HG03571 (cell line): Measurements from ENCODE around the gene AVL9.
"Not testable (repeated sequence)": the region's sequence is repeated elsewhere in the genome, so short reads cannot be mapped to it uniquely, and the experiment has no call there.

Experiments
- ATAC-seq: cut with Tn5 transposase; IDR thresholded peaks from one replicate; pipeline ENCODE4 v1.9.1; 2021; ENCODE audit not compliant: unreplicated experiment

AVL9 gene

DNA sequence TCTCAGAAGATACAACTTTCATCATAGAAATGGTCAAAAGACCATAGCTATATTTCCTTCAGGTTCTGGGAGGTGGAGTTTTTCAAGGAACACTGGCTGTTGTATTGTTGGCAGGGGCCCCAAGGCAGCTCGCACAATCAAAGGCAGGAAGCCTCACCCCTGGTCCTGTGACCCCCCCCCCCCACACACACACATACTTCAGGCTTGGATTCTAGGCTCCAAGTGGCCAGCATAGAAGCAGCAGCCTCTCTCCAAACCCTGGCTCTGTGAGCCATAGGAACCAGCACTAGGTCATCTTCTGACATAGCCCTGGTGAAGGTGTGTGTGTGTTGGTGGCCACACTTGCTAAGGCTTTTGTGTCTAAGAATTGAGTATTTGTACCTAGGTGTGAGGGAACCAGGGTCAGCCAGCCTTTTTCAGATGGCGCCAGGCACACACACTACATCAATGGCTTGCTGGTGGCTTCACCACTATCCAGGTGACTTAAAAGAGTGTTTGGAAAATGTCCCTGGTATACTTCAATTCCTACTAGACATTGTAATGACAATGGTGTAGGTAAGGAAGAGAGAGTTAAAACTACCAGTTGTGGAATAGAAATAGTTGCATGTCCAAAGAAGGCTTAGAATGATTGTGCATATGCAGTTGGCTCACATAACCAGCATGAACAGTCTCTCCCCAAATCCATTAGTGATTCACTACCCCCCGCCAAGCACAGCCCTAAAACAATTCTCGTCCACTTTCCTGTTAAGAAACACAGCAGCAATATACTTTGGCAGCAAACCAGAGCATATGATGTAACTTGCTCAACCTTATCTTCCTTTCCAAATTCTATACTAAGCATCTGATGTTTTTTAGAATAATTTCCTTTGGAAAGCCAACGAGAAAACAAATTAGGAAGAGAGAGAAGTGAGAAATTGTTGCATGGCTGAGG is 91.3 kb downstream of the AVL9 start:
- no peak for ATAC-seq

DNA sequence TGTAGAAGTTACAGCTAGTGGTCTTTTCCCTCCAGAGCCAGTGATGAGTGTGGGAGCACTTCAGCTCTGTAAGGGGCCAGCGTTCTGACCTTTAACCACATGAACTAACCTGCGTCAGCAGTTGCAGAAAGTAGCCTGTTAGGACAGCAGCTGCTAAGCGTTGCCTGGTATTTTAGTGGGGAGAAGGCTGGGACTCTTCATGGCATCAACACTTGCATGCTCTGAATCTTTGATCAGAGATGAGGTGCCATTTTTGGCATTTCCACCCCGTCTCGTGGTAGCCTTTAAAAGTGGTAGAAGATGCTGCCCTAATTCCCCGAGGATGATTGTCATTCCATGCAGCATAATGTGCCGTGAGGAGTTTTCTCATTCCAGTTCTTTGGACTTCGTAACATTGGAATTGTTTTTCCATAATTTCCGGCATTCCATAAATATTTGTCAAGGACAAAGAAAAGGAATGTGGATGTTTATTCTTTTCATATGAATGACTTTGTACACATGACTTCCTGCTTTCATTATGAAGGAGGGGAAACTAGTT is 92.2 kb downstream of the AVL9 start:
- ATAC-seq: no peak

DNA sequence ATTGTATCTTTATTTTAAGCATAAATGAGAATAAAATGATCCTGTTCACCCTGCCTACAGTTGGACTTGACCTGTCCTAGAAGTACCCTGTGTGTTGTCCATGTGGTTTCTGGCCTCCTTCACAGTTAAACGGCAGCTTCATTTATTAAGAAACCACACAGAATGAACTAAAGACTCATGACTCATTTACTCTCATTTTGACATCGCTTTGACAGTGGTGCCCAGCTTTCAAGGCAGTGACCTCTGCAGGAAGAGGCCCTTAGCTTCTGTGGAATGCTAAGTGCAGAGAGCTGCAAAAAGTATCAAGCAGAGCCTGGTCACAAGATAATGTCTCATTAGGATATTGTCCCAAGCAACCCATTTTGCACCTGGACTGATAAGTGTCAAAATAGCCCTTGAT is 93.4 kb downstream of the AVL9 start:
- no peak for ATAC-seq

DNA sequence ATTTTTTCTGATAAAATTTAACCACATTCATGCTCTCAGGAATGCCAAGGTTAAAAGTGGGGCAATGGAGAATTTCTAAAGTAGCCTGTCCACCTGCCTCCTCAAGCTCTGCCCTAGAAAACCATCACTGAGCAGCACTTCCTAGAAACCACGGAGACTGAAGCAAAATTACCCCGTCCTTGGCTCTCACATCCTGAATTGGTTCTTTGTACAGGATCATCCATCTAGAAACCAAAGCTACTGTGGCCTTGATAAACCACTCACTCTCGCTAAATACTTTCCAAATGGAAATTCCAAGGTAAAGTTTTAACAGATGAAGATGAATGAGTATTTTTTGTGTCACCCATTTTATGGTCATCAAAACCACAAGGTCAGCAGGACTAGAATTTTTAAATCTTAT is 96.6 kb downstream of the AVL9 start:
- no peak for ATAC-seq

DNA sequence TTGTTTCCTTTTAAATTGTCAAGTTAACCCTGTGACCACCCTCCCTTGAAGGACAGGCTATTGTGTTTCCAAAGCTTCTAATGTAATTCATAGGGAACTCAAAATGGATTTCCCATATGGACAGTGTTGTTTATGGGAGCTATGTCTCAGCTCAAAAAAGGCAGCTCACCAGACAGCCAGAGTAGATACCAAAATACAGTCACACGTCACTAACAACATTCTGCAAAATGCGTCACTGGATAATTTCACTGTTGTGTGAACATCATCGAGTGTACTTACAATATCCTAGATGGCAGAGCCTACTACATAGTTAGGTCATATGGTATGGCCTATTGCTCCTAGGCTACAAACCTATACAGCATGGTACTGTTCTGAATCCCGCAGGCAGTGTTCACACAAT is 97.4 kb downstream of the AVL9 start:
- ATAC-seq: no peak

DNA sequence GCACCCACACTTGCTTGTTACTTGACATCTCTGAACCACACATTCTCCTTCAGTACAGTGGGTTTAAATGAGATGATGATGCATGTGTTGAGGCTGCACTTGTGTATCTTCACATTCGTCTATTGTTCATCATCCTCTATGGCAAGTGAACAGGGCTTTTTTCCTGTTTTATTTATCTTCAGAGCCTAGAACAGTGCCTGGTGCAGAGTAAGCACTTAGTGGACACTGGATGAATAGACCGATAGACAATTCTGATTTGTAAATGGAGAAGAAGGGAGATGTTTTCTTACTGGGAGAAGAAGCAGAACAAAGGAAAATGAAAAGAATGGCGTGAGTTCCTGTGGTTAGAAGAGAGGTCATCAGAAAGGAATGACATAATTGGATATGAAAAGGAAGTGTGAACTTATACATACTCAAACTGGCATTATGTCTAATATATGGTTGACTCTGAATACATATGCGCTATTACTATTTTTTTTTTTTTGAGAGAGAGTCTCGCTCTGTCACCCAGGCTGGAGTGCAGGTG is 99.7 kb downstream of the AVL9 start:
- no peak for ATAC-seq

DNA sequence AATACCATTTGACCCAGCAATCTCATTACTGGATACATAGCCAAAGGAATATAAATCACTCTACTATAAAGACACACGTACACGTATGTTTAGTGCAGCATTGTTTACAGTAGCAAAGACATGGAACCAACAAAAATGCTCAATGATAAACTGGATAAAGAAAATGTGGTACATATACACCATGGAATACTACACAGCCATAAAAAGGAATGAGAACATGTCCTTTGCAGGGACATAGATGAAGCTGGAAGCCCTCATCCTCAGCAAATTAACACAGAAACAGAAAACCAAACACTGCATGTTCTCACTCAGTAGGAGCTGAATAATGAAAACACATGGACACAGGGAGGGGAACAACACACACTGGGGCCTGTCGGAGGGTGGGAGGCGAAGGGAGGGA is 105.9 kb downstream of the AVL9 start:
- not testable (repeated sequence) for ATAC-seq

DNA sequence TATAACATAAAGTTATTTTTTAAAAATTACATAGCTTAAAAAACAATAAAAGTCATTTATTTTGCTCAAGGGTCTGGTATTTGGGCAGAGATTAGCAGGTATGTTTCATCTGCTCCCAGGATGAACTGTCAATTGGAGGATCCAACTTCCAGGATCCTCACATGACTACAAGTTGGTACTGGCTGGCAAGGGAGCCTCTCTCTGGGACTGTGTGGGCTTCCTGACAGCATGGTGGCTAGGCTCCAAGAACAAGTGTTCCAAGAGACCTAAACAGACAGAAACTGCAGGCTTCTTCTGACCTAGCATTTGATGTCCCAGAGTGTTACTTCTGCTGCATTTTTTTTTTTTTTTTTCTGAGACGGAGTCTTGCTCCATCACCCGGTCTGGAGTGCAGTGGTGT is 107.2 kb downstream of the AVL9 start:
- ATAC-seq: no peak

DNA sequence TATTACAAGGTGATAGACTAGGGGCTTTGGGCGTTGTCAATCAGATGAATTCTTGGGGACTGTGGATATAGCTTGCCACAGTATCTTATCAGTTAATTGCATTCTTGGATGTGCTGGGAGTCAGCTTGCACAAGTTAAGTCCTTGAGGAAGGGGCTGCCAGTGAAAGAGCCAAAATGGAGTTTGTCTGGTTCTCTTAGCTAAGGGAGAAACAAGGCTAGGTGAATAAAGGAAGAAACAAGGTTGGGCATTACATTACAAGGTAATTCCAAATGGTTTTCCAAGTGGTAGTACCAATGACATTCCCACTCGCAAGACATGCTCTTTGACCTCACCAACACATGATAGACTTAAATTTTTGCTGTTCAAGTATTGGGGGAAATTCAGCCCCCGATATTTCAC is 108.2 kb downstream of the AVL9 start:
- ATAC-seq: not testable (repeated sequence)

DNA sequence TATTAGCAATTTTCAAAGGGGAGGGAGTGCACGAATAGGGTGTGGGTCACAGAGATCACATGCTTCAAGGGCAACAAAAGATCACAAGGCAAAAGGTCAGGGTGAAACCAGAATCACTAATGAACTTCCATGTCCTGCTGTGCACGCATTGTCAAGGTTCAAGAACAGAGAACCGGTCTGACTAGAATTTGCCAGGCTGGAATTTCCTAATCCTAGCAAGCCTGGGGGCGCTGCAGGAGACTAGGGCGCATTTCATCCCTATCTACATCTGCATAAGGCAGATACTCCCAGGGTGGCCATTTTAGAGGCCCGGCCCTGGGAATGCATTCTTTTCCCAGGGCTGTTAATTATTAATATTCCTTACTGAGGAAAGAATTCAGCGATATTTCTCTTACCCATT is 108.8 kb downstream of the AVL9 start:
- ATAC-seq: not testable (repeated sequence)

DNA sequence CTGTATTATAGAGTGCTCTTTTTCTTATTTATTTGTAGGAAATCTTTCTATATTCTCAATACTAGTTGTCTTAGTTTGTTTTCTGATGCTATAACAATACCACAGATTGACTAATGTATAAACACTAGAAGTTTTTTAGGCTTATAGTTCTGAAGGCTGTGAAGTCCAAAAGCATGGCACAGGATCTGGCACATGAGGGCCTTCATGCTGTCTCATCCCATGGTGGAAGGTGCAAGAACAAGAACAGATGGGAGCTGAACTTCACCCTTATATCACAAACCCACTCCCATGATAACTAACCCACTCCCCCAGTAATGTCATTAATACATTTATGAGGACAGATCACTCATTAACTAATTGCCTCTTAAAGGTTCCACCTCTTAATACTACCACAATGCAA is 109.7 kb downstream of the AVL9 start:
- ATAC-seq: no peak

DNA sequence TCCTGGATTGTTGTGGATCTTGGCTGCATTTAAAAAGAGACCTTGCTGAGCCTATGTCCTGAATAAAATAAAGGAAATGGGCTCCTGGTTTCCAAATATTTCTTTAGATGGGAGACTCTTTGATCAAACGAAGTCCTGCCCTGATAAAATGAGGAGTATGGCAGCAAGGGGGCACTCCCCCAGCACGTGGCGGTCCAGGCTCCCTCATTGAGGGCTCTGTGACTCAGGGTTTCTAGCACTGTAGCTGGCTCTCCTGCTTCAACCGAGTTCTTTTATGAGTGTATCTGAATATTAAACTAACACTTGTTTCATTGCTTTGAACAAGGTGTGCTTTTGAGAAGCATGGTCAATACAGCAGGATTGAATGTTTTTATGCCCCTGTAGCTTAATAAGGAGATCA is 114.2 kb downstream of the AVL9 start:
- no peak for ATAC-seq

DNA sequence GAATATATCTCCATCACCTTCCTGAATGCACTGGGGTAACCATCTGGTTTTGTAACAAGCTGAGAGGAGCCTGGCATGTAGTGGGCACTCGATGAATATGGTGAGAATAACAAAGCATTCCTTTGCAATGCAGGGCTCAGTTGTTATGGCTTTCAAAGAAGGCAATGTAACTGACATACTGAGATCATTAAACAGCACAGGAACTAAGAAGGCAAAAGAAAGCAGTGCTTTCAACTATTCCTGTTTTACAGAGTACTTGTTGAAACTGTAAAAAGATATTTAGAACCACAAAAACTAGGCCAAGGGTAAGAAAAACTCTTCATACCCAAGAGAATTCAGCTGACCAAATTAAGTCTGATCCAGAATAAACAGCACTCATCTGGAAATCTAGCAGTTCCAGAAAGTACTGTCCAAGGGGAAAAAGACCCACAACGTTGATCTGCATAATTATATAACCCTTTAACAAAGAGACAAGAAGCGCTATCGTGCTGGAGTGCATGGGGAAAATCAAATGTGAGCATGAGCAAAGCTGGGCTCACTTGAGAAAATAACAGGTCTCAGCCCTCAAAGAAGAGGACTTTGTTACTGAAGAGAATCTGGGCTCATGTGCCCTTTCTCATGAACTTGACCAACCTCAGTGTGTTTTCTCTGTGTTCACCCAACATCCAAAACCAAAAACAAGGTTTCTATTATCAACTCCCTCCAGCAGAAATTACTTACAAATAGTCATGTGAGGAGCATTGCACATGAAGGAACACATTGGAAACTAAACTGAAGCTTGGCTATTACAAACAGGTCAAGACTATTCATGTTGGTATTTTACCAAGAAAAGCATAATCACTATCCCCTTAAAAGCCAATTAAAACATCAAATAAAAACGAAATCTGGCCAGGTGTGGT is 116.2 kb downstream of the AVL9 start:
- ATAC-seq: no peak

DNA sequence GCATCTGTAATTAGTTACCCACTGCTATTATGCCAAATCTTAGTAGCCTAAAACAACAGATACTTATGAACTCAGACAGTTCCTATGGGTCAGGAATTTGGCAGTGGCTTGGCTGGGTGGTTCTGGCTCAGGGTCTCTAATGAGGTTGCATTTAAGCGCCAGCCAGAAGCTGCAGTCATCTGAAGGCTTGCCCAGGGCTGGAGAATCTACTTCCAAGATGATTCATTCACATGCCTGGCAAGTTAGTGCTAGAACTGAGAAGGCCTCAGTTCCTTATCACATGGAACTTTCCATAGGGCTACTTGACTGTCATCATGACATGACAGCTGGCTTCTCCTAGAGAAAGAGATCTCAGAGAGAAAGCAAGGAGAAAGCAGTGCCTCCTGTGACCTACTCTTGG is 121.3 kb downstream of the AVL9 start:
- no peak for ATAC-seq

DNA sequence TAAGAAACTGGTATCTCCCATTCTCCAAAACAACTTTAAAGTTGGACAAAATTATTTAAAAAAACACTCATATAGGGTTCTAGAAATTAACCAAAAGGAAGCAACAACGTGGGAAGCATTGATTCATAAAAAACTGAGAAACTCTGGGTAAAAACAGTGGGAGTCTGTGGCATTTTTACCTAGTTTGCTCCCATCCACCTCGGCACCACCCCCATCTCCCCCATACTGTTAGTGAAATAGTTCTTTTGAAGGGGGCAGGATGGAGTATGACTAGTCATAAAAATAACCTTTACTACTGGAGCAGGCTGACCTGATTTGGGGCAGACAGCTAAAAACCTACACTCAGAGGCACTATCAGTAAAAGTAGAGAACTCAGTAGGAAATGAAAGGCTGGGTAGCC is 123.2 kb downstream of the AVL9 start:
- no peak for ATAC-seq

DNA sequence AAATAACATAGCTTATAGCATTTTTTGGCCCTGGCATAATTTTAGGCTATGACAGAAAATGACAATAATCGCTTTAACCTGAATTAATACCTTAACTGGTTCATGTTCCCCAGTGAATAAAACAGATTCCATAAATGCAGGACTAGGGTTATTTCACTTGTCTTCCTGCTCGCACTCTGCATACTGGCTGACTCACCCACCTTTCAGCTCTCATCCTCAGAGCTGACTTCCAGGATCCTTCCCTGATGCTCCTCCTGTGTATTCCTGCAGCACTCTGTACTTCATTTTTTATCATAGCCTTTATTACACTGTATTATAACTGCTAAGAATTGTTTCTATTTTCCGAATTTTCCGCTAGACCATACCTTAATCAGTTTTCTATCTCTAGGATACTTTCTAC is 123.7 kb downstream of the AVL9 start:
- ATAC-seq: no peak

DNA sequence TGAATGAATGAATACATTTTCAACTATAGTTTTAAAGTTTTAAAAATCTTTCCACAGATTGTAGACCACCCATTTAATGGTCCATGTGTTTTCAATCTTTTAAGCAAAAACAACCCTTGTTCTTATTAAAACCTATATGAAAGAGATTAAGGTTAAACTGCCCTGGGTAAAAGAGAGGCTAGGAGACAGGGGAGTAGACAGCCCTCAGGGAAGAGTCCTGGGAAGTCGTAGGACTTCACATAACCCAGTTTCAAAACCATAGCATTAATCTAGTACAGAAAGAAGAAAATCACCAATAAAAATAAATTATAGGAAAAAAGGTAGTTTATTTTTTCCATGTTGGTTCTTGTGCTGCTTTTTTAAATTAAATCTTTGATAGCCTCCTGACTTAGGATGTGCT is 124.1 kb downstream of the AVL9 start:
- ATAC-seq: not testable (repeated sequence)

DNA sequence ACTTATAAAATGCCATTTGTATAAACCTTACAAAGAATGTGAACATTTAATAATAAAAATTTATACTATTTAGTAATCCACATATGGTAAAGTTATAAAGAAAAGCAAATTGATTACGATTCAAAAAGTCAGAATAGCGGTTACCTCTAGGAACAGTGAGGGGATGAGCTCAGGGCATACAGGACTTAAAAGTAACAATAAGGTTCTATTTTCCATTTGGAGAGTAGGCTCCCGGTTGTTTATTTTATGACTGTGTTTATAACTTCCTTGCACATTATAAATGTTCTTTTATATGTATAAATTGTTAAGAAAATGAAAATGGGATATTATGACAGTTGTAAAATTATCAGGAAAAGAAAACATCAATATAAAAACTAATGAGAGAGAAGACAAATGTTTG is 135.7 kb downstream of the AVL9 start:
- ATAC-seq: no peak

DNA sequence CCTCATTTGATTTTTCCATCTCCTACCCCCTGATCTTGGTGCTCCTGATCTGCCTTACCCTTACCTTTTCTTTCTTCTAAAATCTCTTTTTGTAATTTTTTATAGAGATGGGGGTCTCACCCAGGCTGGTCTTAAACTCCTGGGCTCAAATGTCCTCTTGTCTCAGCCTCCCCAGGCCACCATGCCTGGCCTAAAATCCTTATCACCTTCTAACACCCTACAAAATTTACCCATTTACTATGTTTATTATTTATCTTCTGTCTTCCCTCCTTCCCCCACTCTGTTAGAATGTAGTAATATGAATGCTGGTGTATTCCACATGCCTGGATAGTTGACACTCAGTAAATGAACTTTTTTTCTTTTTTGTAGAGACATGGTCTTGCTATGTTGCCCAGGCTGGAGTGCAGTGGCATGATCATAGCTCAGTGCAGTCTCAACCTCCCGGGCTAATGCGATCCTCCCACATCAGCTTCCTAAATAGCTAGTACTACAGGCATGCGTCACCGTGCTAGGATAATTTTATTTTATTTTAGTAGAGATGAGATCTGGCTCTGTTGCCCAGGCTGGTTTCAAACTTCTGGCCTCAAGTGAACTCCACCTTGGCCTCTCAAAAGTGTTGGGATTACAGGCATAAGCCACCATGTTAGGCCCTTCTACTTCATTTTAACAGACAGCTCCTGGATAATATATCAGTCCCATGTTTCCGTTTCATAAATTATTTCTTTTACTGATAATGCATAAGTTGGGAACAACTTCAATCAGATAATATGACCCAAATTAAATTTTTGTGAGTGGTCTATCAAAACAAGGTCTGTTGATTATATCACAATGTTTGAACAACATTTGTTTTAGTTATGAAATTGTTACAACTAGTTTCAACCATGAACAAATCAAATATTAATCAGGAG is 136.6 kb downstream of the AVL9 start:
- not testable (repeated sequence) for ATAC-seq

DNA sequence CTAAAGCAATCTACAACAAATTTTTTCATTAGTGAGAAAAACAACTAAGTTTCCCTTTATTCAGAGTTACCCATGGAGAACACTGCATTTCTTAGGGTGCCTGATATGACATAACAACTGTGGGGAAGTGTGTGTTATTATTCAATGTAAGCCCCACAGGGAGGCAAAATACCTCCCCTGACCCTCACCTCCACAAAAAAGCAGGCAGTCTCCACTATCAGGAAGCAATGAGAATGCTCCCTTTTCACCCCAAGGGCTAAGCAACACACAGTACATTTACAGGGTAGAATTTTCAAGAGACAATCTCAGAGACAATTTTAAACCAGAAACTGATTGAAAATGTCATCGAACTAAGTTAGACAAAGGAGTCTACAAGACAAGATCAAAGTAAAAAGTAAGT is 138.2 kb downstream of the AVL9 start:
- not testable (repeated sequence) for ATAC-seq
